DMS53 treated with DMSO at 0.1 percent for 48 hours (cell line): ENCODE results near the gene FAM163A.
"Not testable (repeated sequence)": the region's sequence is repeated elsewhere in the genome, so short reads cannot be mapped to it uniquely, and the experiment has no call there.

Source experiments
- DNase-seq: peaks from one replicate; lab custom pipeline; 2025; ENCODE audit not compliant: unreplicated experiment; lab: John Stamatoyannopoulos, UW

Gene FAM163A

DNA sequence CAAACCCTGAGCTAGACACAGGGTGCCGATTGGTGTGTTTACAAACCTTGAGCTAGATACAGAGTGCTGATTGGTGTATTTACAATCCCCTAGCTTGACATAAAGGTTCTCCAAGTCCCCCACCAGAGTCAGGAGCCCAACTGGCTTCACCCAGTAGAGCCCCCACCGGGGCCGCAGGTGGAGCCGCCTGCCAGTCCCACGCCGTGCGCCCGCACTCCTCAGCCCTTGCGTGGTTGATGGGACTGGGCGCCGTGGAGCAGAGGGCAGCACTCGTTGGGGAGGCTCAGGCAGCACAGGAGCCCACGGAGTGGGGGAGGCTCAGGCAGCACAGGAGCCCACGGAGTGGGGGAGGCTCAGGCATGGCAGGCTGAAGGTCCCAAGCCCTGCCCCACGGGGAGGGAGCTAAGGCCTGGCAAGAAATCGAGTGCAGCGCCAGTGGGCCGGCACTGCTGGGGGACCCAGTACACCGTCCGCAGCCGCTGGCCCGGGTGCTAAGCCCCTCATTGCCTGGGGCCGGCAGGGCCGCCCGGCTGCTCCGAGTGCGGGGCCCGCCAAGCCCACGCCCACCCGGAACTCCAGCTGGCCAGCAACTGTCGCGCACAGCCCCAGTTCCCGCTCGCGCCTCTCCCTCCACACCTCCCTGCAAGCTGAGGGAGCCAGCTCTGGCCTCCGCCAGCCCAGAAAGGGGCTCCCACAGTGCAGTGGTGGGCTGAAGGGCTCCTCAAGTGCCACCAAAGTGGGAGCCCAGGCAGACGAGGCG lies 93.8 kb downstream of the FAM163A start:
- not testable (repeated sequence) for DNase-seq

DNA sequence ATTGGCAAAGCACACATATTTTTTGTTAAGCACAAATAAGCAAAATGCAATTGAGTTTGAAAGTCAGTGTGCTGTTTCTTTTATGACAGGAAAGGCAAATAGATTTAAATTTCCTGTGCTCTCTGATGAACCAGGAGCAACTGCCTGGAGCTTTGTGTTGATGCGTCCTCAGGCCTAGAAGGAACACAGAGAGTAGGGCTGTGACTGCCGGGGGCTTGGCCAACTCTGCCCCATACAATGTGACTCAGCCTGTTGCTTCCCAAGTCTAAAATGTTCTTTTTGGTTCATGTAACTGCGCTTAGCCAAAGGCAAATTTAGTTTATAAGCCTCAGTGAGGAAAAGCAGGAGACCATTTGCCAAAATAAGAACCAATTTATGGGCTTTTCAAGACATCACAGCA lies 97.0 kb downstream of the FAM163A start:
- DNase-seq = no peak

DNA sequence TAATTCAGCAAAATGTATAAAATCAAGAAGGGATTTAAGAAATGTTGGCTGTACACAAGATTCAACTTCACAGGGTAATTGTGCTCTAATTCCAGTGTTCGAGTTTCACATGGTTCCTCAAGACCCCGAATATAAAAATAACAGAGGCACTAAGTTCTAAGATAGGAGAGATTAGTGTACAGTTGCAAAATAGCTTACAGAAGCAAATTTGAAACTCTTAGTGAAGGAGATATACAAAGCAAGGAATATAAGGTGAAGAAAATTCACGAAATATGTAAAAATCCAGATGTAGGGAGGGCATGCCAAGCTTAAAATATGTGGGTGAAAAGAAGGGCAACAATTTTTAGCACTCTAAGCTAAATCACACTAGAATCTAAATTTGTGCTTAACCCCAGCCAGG lies 105.1 kb downstream of the FAM163A start:
- no peak for DNase-seq

DNA sequence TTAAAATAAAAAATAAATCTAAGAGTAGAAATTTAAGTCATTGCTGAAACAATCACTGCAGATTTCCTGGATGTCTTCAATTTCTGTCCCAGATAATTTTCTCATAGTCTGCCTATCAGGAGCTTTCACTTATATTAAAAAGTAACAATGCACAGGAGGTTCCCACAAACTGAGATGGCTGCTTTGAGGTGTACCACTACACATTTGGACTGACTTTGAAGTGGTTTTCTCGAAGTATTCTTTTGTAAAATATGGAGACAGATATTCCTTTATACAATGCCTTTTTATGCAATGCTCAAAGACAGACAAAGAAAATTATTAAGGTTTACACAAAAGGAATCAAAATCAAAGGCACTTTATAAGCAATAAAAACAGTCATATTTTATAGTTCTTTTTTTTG lies 110.0 kb downstream of the FAM163A start:
- no peak for DNase-seq

DNA sequence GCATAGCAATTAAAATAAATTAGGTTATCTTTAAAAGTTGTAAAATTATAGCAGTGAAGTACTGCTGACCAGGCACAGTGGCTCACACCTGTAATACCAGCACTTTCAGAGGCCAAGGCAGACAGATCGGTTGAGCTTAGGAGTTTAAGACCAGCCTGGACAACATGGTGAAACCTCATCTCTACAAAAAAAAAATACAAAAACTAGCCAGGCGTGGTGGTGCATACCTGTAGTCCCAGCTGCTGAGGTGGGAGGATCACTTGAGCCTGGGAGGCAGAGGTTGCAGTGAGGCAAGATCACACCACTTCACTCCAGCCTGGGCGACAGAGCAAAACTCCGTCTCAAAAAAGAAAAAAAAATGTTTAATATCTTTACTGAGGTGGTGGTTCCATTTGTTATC lies 112.7 kb downstream of the FAM163A start:
- not testable (repeated sequence) for DNase-seq

DNA sequence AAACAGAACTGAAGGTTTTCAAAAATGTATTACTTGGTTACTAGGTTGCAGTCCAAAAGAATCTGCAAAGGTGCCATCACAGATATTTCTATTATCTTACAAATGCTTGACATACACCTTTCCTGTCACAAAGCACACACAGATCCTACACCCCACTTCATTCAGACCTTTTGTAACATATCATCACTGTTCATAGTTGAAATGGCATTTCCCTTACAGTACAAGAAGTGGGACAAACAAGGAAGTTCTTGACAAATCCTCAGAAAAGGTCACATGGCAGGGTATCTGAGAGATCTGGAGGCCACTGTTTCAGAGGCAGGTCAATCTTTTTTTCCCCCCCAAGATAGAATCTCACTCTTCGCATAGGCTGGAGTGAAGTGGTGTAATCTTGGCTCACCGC lies 113.2 kb downstream of the FAM163A start:
- DNase-seq = peak; percentile 7

DNA sequence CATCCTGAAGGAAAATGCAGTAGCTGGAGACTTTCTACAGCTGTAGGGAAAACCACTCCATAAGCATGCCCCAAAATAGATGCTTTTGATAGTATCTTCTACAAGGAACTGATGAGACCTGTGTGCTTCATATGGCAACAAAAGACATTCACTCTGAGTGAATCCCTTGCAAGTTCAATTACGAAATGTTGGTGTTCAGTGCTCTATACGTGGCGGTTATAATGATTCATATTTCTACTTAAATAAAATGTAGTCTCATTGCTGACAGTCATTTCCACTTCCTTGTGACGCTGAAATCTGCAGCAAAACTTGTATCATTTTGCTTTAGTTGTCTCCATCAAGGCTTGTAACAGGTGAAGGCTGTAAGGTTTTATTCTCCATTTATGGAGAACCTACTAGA lies 113.9 kb downstream of the FAM163A start:
- DNase-seq = no peak

DNA sequence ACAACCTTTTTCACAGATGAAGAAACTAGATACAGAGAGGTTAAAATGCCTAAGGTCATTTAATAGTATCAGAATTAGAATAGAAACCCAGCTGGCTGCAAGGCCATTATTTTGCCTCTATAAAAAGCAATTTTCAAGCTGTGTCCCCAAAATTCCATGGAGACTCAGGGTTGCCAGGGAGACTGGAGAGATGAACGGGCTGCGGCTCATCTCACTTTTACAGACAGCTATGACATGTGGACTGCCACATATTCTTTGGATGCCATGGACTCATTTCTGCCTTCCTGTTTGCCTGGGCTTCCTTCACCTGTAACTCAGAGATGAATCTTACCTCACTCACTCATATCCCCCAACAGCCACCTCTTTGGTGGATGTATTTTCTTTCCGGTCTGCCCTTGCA lies 117.6 kb downstream of the FAM163A start:
- no peak for DNase-seq

DNA sequence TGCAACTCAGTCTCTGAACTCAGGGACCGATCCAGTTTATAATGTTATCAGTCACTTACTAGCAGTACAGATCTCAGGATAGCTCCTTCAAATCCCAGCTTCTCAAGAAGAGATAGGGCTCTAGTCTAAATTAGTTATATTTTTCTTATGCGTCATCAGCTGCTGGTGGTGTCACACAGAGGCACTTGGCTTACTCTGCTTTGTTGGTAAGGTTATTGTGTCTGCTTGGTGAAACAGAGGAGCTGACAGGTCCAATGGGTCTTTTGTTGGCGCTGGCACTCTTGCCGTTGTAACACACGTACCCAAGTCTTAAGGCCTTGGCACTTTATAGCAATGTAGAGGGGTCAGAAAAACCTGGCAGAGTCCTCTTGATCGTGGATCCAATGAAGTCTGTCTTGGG lies 122.3 kb downstream of the FAM163A start:
- no peak for DNase-seq
